HepG2 (cell line): ENCODE results near the gene SOX13. TPM values are rescaled to one million over a fixed set of nuclear protein-coding genes. Genes with fewer than 3 reads are reported as not detected.

Experiments used
- HNF4G ChIP-seq, 2 experiments: sonication (generic) in 1 of 2; formaldehyde crosslinking in 1 of 2; IDR thresholded peaks; 2 replicates each; pipeline versions ENCODE4 v1.4.0 to v1.6.1; 2011 to 2020; ENCODE audit warnings: borderline replicate concordance in 2 of 2, low read depth in 2 of 2, mild to moderate bottlenecking in 2 of 2, low read length in 1 of 2, missing genetic modification reagents in 1 of 2, moderate library complexity in 1 of 2
- HOXA9 ChIP-seq: sonication (generic); formaldehyde crosslinking; IDR thresholded peaks from 2 replicates; pipeline ENCODE4 v1.8.1; 2022; ENCODE audit warnings: missing genetic modification reagents, mild to moderate bottlenecking, moderate library complexity, borderline replicate concordance
- KLF15 ChIP-seq: sonication (generic); formaldehyde crosslinking; IDR thresholded peaks from 2 replicates; pipeline ENCODE4 v1.8.1; 2023; ENCODE audit warnings: borderline replicate concordance, mild to moderate bottlenecking, inconsistent platforms, missing genetic modification reagents, mixed read lengths
- KLF6 ChIP-seq: IDR thresholded peaks from 2 replicates; pipeline ENCODE4 v1.8.0; 2016; ENCODE audit warnings: missing biosample characterization, missing genetic modification reagents
- NFIC ChIP-seq: IDR thresholded peaks from 2 replicates; pipeline ENCODE4 v1.6.1; 2012; ENCODE audit warnings: mild to moderate bottlenecking, low read length, inconsistent platforms
- PRDM15 ChIP-seq: sonication (generic); formaldehyde crosslinking; IDR thresholded peaks from 2 replicates; pipeline ENCODE4 v1.4.0; 2020; ENCODE audit warnings: missing genetic modification reagents
- SALL1 ChIP-seq: sonication (generic); formaldehyde crosslinking; IDR thresholded peaks from 2 replicates; pipeline ENCODE4 v1.8.0; 2022; ENCODE audit warnings: mild to moderate bottlenecking, missing genetic modification reagents
- SNAPC5 ChIP-seq: sonication (generic); formaldehyde crosslinking; IDR thresholded peaks from 2 replicates; pipeline ENCODE4 v1.8.1; 2023; ENCODE audit warnings: mild to moderate bottlenecking, missing genetic modification reagents, borderline replicate concordance
- TRIM22 ChIP-seq: fragments of 450-650 bp; IDR thresholded peaks from 2 replicates; pipeline ENCODE4 v1.6.1; 2017
- U2AF1 ChIP-seq: fragments of 200-400 bp; formaldehyde crosslinking; optimal IDR thresholded peaks from 2 replicates; pipeline ENCODE3; 2017; ENCODE audit warnings: mild to moderate bottlenecking, low read depth, low read length
- U2AF2 ChIP-seq: fragments of 200-400 bp; formaldehyde crosslinking; IDR thresholded peaks from 2 replicates; pipeline ENCODE4 v1.6.1; 2017; ENCODE audit warnings: low read depth, mild to moderate bottlenecking, low read length
- ZFAT ChIP-seq: sonication (generic); formaldehyde crosslinking; conservative IDR thresholded peaks from 2 replicates; pipeline ENCODE4 v1.8.1; 2023; ENCODE audit warnings: missing genetic modification reagents, inconsistent platforms
- ZFP90 ChIP-seq: sonication (generic); formaldehyde crosslinking; IDR thresholded peaks from 2 replicates; pipeline ENCODE4 v1.8.0; 2022; ENCODE audit warnings: missing genetic modification reagents, mild to moderate bottlenecking, inconsistent platforms, borderline replicate concordance
- ZFY ChIP-seq: sonication (generic); formaldehyde crosslinking; IDR thresholded peaks from 2 replicates; pipeline ENCODE4 v1.4.0; 2020; ENCODE audit warnings: missing genetic modification reagents
- ZNF205 ChIP-seq: IDR thresholded peaks from 2 replicates; pipeline ENCODE4 v1.6.1; 2018; ENCODE audit warnings: missing biosample characterization, missing genetic modification reagents
- ZNF530 ChIP-seq: sonication (generic); formaldehyde crosslinking; IDR thresholded peaks from 2 replicates; pipeline ENCODE4 v1.5.0; 2020; ENCODE audit warnings: low read depth, mild to moderate bottlenecking, missing genetic modification reagents
- ZNF781 ChIP-seq: sonication (generic); formaldehyde crosslinking; IDR thresholded peaks from 2 replicates; pipeline ENCODE4 v1.5.1; 2020; ENCODE audit warnings: borderline replicate concordance, mild to moderate bottlenecking, missing genetic modification reagents; ENCODE audit errors: not compliant biosample characterization
- polyA plus RNA-seq, 8 experiments: library from polyadenylated mRNA; depleted of rRNA in 3 of 8; stranded (reverse) in 7 of 8; unstranded in 1 of 8; fragments of >200 nt; fragmentation: Illumina TruSeq in 4 of 8; extraction: Trizol in 4 of 8; gene quantifications; 2 replicates each; pipeline versions ENCODE4 v1.2.1 to v1.2.3, GENCODE V29; 2011 to 2016; ENCODE audit warnings: low read depth in 4 of 8, missing spikeins in 1 of 8, mixed read lengths in 1 of 8; ENCODE audit not compliant: insufficient read depth in 1 of 8
- total RNA-seq, 5 experiments: library from RNA; depleted of rRNA; stranded (reverse); fragments of >200 nt; fragmentation: Illumina TruSeq; extraction: Trizol; gene quantifications; 2 replicates each; pipeline ENCODE4 v1.2.3, GENCODE V29; 2016; ENCODE audit warnings: low read depth in 1 of 5
- TF ChIP-seq, protein P1 (sequence below): sonication (generic); formaldehyde crosslinking; IDR thresholded peaks from 2 replicates; pipeline ENCODE4 v1.4.0; 2020; ENCODE audit warnings: missing genetic modification reagents
- TF ChIP-seq, protein P2 (sequence below): sonication (generic); formaldehyde crosslinking; IDR thresholded peaks from 2 replicates; pipeline ENCODE4 v1.9.0; 2021; ENCODE audit warnings: missing genetic modification reagents, borderline replicate concordance

Gene SOX13
- total and polyA plus RNA-seq, 2 of the 13 experiments (the other 11 are each of a cell fraction or from before 2014, with no cell fraction given): 13.3 to 15.8 TPM

DNA sequence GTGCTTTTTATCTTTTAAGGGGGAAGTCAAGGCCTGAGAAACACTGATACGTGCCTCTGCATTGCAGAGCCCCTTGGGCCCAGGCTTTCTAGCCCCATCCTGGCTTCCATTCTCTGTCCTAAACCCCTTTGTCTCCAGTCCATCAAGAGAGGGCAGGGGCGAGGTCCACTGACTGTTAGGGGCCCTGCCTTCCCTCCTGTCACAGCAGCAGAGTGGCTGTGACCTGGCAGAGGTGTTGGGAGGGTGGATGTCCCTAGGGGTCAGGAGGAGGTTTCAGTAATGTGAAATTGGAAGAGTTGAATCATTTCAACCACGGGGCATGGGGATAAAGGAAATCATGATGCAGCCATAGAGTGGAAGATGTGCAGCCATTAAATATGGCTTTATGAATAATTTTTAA lies 24.0 kb downstream of the SOX13 start (continued):
- TF ChIP-seq NFIC: no peak
- TF ChIP-seq ZFP90 (CRISPR knock-in tag): no peak
- no peak for TF ChIP-seq PRDM15 (CRISPR knock-in tag)
- TF ChIP-seq U2AF2: no peak
- TF ChIP-seq ZNF205 (CRISPR knock-in tag): no peak
- no peak for TF ChIP-seq HOXA9 (CRISPR knock-in tag)
- TF ChIP-seq ZFAT (CRISPR knock-in tag): no peak
- no peak for TF ChIP-seq TRIM22
- no peak for TF ChIP-seq SNAPC5 (CRISPR knock-in tag)
- TF ChIP-seq ZNF530 (CRISPR knock-in tag): no peak
- no peak for TF ChIP-seq ZFY (CRISPR knock-in tag)
- TF ChIP-seq, protein P1, sequence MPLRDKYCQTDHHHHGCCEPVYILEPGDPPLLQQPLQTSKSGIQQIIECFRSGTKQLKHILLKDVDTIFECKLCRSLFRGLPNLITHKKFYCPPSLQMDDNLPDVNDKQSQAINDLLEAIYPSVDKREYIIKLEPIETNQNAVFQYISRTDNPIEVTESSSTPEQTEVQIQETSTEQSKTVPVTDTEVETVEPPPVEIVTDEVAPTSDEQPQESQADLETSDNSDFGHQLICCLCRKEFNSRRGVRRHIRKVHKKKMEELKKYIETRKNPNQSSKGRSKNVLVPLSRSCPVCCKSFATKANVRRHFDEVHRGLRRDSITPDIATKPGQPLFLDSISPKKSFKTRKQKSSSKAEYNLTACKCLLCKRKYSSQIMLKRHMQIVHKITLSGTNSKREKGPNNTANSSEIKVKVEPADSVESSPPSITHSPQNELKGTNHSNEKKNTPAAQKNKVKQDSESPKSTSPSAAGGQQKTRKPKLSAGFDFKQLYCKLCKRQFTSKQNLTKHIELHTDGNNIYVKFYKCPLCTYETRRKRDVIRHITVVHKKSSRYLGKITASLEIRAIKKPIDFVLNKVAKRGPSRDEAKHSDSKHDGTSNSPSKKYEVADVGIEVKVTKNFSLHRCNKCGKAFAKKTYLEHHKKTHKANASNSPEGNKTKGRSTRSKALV (CRISPR knock-in tag): no peak
- TF ChIP-seq KLF6 (CRISPR knock-in tag): no peak
- TF ChIP-seq KLF15 (CRISPR knock-in tag): no peak
- TF ChIP-seq HNF4G (IDR thresholded peaks at IDR 0.05; ENCODE audit: borderline replicate concordance, low read depth, low read length): peak; percentile 42; the same call in 1 of the 2 replicates
- TF ChIP-seq HNF4G (CRISPR knock-in tag; IDR thresholded peaks at IDR 0.05; ENCODE audit: borderline replicate concordance, low read depth): no peak
- TF ChIP-seq, protein P2, sequence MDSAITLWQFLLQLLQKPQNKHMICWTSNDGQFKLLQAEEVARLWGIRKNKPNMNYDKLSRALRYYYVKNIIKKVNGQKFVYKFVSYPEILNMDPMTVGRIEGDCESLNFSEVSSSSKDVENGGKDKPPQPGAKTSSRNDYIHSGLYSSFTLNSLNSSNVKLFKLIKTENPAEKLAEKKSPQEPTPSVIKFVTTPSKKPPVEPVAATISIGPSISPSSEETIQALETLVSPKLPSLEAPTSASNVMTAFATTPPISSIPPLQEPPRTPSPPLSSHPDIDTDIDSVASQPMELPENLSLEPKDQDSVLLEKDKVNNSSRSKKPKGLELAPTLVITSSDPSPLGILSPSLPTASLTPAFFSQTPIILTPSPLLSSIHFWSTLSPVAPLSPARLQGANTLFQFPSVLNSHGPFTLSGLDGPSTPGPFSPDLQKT (CRISPR knock-in tag): no peak
- TF ChIP-seq SALL1 (CRISPR knock-in tag): peak; percentile 31; the same call in 1 of the 2 replicates
- no peak for TF ChIP-seq U2AF1
- TF ChIP-seq ZNF781 (CRISPR knock-in tag): no peak
